OCI-LY3 (cell line): Measurements from ENCODE around the gene KBTBD3.

ENCODE experiments used
- H2AFZ ChIP-seq: fragments of 200-600, 300-600 bp; shearing (Covaris generic); 2 replicates; pipeline ENCODE4 v1.6.0; 2014; ENCODE audit warnings: antibody characterized with exemption, low read depth, low read length
- H3K27ac ChIP-seq: fragments of 200-600, 300-600 bp; sonication (generic); 2 replicates; pipeline ENCODE4 v1.5.1; 2014; ENCODE audit warnings: mild to moderate bottlenecking, low read length, moderate library complexity, mixed read lengths
- H3K27me3 ChIP-seq: fragments of 200-600, 300-600 bp; sonication (generic); 2 replicates; pipeline ENCODE4 v1.6.1; 2014; ENCODE audit warnings: low read depth, low read length, mixed read lengths
- H3K36me3 ChIP-seq: fragments of 200-600, 300-600 bp; sonication (generic); replicated peaks from 2 replicates; pipeline ENCODE3; 2014; ENCODE audit warnings: low read depth, low read length, mixed read lengths
- H3K4me1 ChIP-seq: fragments of 300-600, 200-600 bp; sonication (generic); 2 replicates; pipeline ENCODE4 v1.6.1; 2014; ENCODE audit warnings: low read length, mixed read lengths
- H3K4me2 ChIP-seq: fragments of 200-600, 300-600 bp; sonication (generic); 2 replicates; pipeline ENCODE4 v1.6.1; 2014; ENCODE audit warnings: low read length, mixed read lengths
- H3K4me3 ChIP-seq: fragments of 300-600, 200-600 bp; sonication (generic); 2 replicates; pipeline ENCODE4 v1.5.1; 2014; ENCODE audit warnings: antibody characterized with exemption, mild to moderate bottlenecking, low read length, moderate library complexity
- H3K79me2 ChIP-seq: fragments of 300-600, 200-600 bp; shearing (Covaris generic); 2 replicates; pipeline ENCODE4 v1.6.1; 2014; ENCODE audit warnings: mild to moderate bottlenecking, low read length, mixed read lengths
- H3K9ac ChIP-seq: fragments of 300-600, 200-600 bp; shearing (Covaris generic); 2 replicates; pipeline ENCODE4 v1.6.0; 2014; ENCODE audit warnings: mild to moderate bottlenecking, low read length, moderate library complexity
- H3K9me3 ChIP-seq: fragments of 200-600, 300-600 bp; shearing (Covaris generic); 2 replicates; pipeline ENCODE4 v1.6.1; 2014; ENCODE audit warnings: low read length, mixed read lengths; ENCODE audit not compliant: insufficient read depth
- H4K20me1 ChIP-seq: fragments of 200-600, 300-600 bp; sonication (generic); 2 replicates; pipeline ENCODE4 v1.6.1; 2016; ENCODE audit warnings: low read length, mixed read lengths; ENCODE audit not compliant: insufficient read depth
- EZH2phosphoT487 ChIP-seq: fragments of 200-600 bp; shearing (Covaris generic); IDR thresholded peaks from 2 replicates; pipeline ENCODE4 v1.6.1; 2018; ENCODE audit warnings: antibody characterized with exemption, mixed run types, low read depth
- TF ChIP-seq, protein P1 (sequence below): fragments of 200-600, 300-600 bp; sonication (generic); IDR thresholded peaks from 2 replicates; pipeline ENCODE4 v1.5.1; 2014; ENCODE audit warnings: antibody characterized with exemption, low read length, low read depth

KBTBD3 gene

DNA sequence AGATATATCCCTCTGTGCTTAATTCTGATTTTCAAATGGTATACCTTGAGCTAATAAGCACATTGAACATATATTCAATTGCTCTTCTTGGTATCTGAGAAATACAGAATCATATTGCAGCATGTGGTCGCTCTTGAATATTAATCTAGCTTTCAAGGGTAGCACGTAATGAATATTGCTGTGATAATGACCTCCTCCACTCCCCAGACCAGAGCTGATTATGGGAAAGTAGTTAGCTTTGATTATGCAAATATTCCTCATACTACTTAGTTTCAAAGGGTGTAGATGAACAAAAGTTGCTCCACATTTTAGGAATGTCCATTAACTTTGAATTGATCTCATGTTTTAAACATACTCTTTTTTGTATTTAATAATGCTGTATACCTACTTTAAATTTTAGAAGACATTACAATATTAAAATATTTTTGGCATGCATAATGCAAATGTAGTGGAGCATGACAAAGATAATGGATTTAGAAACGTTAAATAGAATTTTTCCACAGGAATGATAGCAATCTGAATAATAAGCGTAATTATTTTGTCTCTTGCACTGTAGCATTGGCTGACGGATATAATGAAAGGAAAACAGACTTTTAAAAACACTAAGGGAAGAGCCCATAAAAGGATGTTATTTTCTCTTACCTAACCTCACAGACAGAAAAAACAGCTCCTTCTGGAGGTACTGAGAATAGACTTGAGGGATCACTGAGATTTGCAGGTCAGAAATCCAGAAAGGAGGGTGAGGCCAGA is 27.2 kb downstream of the KBTBD3 start:
- no peaks in the 10 kb centered on the region for H4K20me1 ChIP-seq
- H3K4me3 ChIP-seq: no peak overlapping the region
- no peak overlapping the region for H2AFZ ChIP-seq
- no peaks in the 10 kb centered on the region for H3K36me3 ChIP-seq
- no peaks in the 10 kb centered on the region for H3K9me3 ChIP-seq
- no peaks in the 10 kb centered on the region for H3K79me2 ChIP-seq
- H3K27me3 ChIP-seq: no peaks in the 10 kb centered on the region
- TF ChIP-seq, protein P1, sequence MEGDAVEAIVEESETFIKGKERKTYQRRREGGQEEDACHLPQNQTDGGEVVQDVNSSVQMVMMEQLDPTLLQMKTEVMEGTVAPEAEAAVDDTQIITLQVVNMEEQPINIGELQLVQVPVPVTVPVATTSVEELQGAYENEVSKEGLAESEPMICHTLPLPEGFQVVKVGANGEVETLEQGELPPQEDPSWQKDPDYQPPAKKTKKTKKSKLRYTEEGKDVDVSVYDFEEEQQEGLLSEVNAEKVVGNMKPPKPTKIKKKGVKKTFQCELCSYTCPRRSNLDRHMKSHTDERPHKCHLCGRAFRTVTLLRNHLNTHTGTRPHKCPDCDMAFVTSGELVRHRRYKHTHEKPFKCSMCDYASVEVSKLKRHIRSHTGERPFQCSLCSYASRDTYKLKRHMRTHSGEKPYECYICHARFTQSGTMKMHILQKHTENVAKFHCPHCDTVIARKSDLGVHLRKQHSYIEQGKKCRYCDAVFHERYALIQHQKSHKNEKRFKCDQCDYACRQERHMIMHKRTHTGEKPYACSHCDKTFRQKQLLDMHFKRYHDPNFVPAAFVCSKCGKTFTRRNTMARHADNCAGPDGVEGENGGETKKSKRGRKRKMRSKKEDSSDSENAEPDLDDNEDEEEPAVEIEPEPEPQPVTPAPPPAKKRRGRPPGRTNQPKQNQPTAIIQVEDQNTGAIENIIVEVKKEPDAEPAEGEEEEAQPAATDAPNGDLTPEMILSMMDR: no peak
- TF ChIP-seq EZH2phosphoT487: no peak
- no peak overlapping the region for H3K27ac ChIP-seq
- no peak overlapping the region for H3K4me2 ChIP-seq
- H3K9ac ChIP-seq: no peak overlapping the region
- H3K4me1 ChIP-seq: no peaks in the 10 kb centered on the region

DNA sequence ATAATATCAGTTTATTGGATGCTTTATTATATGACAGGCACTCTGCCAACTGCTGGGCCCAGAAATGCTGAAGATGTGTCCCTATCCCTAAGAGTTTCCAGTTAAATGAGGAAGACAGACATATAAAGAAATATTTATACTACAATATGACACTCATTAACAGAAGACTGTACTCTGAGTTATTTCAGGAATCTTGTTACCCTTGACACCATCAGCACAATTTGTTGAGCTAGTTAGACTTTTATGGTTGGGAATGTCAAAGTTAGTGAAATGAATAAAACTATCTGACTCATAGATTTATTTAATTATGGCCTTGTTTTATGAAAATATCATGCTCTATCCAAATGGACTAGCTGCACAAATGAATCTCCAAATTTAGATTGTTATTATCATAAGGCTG is 29.5 kb downstream of the KBTBD3 start:
- Histone ChIP-seq H3K9me3 (no peaks in the 10 kb centered on the region), H4K20me1 (no peaks in the 10 kb centered on the region), H3K4me3 (no peak overlapping the region), H3K9ac (no peak overlapping the region), H2AFZ (no peak overlapping the region), H3K27ac (no peak overlapping the region), H3K4me2 (no peak overlapping the region), H3K79me2 (no peaks in the 10 kb centered on the region), H3K4me1 (no peaks in the 10 kb centered on the region), H3K27me3 (no peaks in the 10 kb centered on the region), H3K36me3 (no peaks in the 10 kb centered on the region)
- TF ChIP-seq EZH2phosphoT487: no peak
- TF ChIP-seq, protein P1: no peak

DNA sequence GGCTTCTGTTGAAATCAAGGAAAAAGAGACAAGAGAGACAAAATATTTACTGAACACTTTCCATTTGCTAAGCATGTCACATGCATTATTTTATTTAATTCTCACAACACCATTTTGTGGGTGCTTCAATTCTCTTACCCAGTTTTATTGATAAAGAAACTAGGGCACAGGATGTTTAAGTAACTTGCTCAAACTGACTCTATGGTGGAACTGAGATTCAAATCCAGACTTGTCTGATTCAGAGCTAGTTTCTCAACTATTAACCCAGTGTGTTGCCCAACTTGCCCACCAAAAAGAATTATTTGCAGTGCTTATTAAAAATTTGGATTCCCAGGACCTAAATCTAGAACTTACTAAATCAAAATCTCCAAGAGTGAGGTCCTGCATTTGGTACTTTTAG is 33.6 kb downstream of the KBTBD3 start:
- Histone ChIP-seq H3K27me3 (no peaks in the 10 kb centered on the region), H3K27ac (no peak overlapping the region), H3K4me3 (no peak overlapping the region), H4K20me1 (no peaks in the 10 kb centered on the region), H3K4me2 (no peak overlapping the region), H3K9me3 (no peaks in the 10 kb centered on the region), H3K79me2 (no peaks in the 10 kb centered on the region), H3K9ac (no peak overlapping the region), H2AFZ (no peak overlapping the region), H3K36me3 (no peaks in the 10 kb centered on the region), H3K4me1 (no peaks in the 10 kb centered on the region)
- no peak for TF ChIP-seq EZH2phosphoT487
- TF ChIP-seq, protein P1: no peak

DNA sequence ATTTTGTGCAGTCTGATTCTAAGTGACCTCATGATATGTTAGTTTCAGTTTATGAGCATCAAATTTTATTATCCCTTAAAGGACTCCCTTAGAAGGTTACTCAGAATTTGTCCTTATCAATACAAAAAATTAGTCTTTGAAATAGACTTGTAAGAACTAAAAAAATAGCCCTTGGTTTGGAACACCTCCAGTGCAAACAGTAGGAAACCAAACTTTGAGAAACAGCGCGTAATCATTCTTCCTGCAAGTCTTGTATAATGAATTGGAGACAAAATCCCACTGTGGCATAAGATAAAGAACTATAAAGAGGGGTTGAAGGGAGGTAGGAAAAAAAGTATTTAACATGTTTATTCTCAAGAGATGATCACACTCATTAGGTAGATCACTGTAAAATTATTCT is 44.3 kb downstream of the KBTBD3 start:
- TF ChIP-seq, protein P1: no peak
- TF ChIP-seq EZH2phosphoT487: no peak
- H3K9me3 ChIP-seq: no peaks in the 10 kb centered on the region
- H3K27me3 ChIP-seq: no peaks in the 10 kb centered on the region
- no peak overlapping the region for H3K27ac ChIP-seq
- H2AFZ ChIP-seq: no peak overlapping the region
- H3K9ac ChIP-seq: no peak overlapping the region
- H3K4me2 ChIP-seq: no peak overlapping the region
- no peaks in the 10 kb centered on the region for H3K4me1 ChIP-seq
- no peaks in the 10 kb centered on the region for H3K36me3 ChIP-seq
- no peaks in the 10 kb centered on the region for H4K20me1 ChIP-seq
- H3K4me3 ChIP-seq: no peak overlapping the region
- no peaks in the 10 kb centered on the region for H3K79me2 ChIP-seq
